Measurements from ENCODE around the gene ZNF423.

GRCh38 chr16:49747654-49748053 is 108.3 kb downstream of the ZNF423 start:
- TF ChIP-seq EZH2 (IDR thresholded peaks at IDR 0.05; ENCODE audit: insufficient read depth, poor library complexity, severe bottlenecking), result no peak
- no peak for TF ChIP-seq EZH2phosphoT487 (IDR thresholded peaks at IDR 0.05; ENCODE audit: insufficient read depth, low read depth)

Data from GM23248 (cell line).